Measurements from ENCODE around the gene PTPRK. TPM values are rescaled to one million over a fixed set of nuclear protein-coding genes. Genes with fewer than 3 reads are reported as not detected.

Gene PTPRK
- total RNA-seq, 2 experiments from 2014 or later: 0.50 to 0.53 TPM

- H3K4me1 Mint-ChIP-seq: no peaks in the 10 kb centered on the region
- no peak overlapping the region for H3K4me3 Mint-ChIP-seq
- H3K27me3 Mint-ChIP-seq: no peaks in the 10 kb centered on the region
- H3K9me3 Mint-ChIP-seq: no peaks in the 10 kb centered on the region
- POLR2A ChIA-PET: no interaction called here
- no peaks in the 10 kb centered on the region for H3K36me3 Mint-ChIP-seq (ENCODE audit: low read depth)
- CTCF ChIA-PET: interaction anchor here (0.7 kb wide), 2 partner anchors 14 to 94 kb away, joined by 3 read pairs; no protein-coding TSS in a partner anchor
- H3K27ac Mint-ChIP-seq: no peak overlapping the region
- no peak for DNase-seq
These were observed 48.5 kb downstream of the PTPRK start for GRCh38 chr6:128471907-128472306.

GRCh38 chr6:128465368-128466343 lies 54.7 kb downstream of the PTPRK start:
- no peaks in the 10 kb centered on the region for H3K27me3 Mint-ChIP-seq
- H3K27ac Mint-ChIP-seq: no peak overlapping the region
- no peaks in the 10 kb centered on the region for H3K4me1 Mint-ChIP-seq
- DNase-seq: no peak
- no peak overlapping the region for H3K4me3 Mint-ChIP-seq
- ChIA-PET POLR2A (no interaction called here), CTCF (no interaction called here)
- H3K36me3 Mint-ChIP-seq (ENCODE audit: low read depth): no peaks in the 10 kb centered on the region
- H3K9me3 Mint-ChIP-seq: no peaks in the 10 kb centered on the region

- Mint-ChIP-seq H3K36me3 (ENCODE audit: low read depth) (no peaks in the 10 kb centered on the region), H3K4me3 (no peak overlapping the region), H3K9me3 (no peaks in the 10 kb centered on the region), H3K27ac (no peak overlapping the region), H3K27me3 (no peaks in the 10 kb centered on the region), H3K4me1 (no peaks in the 10 kb centered on the region)
- POLR2A ChIA-PET: no interaction called here
- no peak for DNase-seq
- CTCF ChIA-PET: no interaction called here
These were observed 55.6 kb downstream of the PTPRK start for GRCh38 chr6:128464790-128465189.

GRCh38 chr6:128463942-128464341 lies 56.5 kb downstream of the PTPRK start:
- H3K36me3 Mint-ChIP-seq (ENCODE audit: low read depth): no peaks in the 10 kb centered on the region
- CTCF ChIA-PET: no interaction called here

DNA sequence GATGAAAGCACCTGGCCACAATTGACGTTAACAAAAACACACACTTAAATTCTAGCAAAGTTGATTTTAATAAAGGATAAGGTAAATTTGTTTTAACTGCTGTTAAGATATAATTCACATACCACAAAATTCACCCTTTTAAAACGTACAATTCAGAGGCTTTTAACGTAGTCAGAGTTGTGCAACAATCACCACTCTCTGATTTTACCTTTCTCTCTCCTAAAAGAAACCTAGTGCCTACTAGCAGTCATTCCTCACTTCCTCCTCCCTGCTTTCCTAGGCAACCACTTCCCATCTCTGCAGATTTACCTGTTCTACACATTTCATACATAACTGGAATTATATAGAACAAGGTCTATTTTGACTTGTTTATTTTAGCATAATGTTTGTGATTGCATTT lies 58.9 kb downstream of the PTPRK start:
- CTCF ChIA-PET: no interaction called here

More at GRCh38 chr6:128463942-128464341, 56.5 kb downstream of the PTPRK start:
- DNase-seq: no peak
- no peak overlapping the region for H3K27ac Mint-ChIP-seq
- H3K9me3 Mint-ChIP-seq: no peaks in the 10 kb centered on the region
- no peak overlapping the region for H3K4me3 Mint-ChIP-seq
- H3K27me3 Mint-ChIP-seq: peaks cover 2% of the 10 kb centered on the region
- no peaks in the 10 kb centered on the region for H3K4me1 Mint-ChIP-seq
- POLR2A ChIA-PET: no interaction called here

DNA sequence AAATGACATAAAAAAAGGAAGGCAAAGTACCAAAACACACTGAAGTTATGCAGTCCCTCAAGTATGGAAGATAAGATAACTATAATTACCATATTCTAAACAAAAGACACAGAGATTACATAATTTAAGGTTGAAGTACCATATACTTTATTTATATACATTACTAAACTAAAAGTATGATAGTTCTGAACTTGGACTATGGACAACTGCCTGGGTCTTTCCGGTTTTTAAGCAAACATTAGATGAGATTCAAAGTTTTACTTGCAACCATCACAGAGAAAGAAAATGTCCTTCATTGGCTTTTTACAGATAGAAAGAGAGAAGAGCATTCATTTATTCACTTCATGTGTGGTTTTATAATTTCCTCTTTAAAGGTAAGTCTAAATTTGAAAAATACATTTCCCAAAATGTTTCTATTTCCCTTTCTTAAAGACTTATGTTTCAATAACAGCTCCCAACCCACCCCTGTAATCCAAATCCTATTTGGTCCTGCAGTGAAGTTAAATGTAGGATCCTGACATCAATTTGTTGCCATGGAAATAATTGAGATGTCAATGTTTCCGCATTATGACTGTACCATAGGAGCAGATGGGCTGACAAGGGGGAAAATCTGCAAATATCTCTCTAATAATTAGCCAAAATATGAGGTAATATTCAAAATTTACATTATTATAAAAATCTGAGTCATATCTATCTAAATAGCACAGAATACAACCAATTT lies 63.7 kb downstream of the PTPRK start:
- no peak overlapping the region for H3K4me3 Mint-ChIP-seq
- no peaks in the 10 kb centered on the region for H3K9me3 Mint-ChIP-seq
- no peaks in the 10 kb centered on the region for H3K36me3 Mint-ChIP-seq (ENCODE audit: low read depth)
- no peak for DNase-seq
- no peak overlapping the region for H3K27ac Mint-ChIP-seq
- CTCF ChIA-PET: no interaction called here
- peaks cover 6% of the 10 kb centered on the region for H3K27me3 Mint-ChIP-seq
- POLR2A ChIA-PET: no interaction called here
- no peaks in the 10 kb centered on the region for H3K4me1 Mint-ChIP-seq

More for the DNA sequence above, 58.9 kb downstream of the PTPRK start:
- Mint-ChIP-seq H3K9me3 (no peaks in the 10 kb centered on the region), H3K4me1 (no peaks in the 10 kb centered on the region), H3K36me3 (ENCODE audit: low read depth) (no peaks in the 10 kb centered on the region), H3K4me3 (no peak overlapping the region), H3K27ac (no peak overlapping the region), H3K27me3 (peaks cover 2% of the 10 kb centered on the region)
- POLR2A ChIA-PET: no interaction called here
- no peak for DNase-seq

- H3K4me3 Mint-ChIP-seq: no peak overlapping the region
- no peaks in the 10 kb centered on the region for H3K36me3 Mint-ChIP-seq (ENCODE audit: low read depth)
- no peak for DNase-seq
- ChIA-PET CTCF (no interaction called here), POLR2A (no interaction called here)
- H3K9me3 Mint-ChIP-seq: no peaks in the 10 kb centered on the region
- peaks cover 6% of the 10 kb centered on the region for H3K27me3 Mint-ChIP-seq
- no peaks in the 10 kb centered on the region for H3K4me1 Mint-ChIP-seq
- H3K27ac Mint-ChIP-seq: no peak overlapping the region
These were observed 64.4 kb downstream of the PTPRK start for GRCh38 chr6:128455959-128456358.

DNA sequence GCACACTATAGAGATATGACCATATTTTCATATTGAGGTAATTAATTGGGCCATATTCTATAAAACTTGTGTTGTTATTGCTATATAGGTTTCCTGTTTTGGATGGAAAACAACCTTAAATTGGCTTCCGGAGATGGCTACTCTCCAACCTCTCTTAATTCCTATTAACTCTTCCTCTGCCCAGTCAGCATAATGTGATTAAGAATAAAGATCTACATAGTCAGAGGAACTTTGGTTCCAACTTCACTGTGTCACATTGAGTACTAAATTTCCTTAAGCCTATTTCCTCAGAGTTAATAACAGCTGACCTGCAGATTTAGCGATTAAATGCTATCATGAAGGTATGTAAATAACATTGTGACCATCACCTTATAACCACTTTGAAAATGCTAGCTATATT lies 67.7 kb downstream of the PTPRK start:
- no peaks in the 10 kb centered on the region for H3K9me3 Mint-ChIP-seq
- H3K27me3 Mint-ChIP-seq: peaks cover 5% of the 10 kb centered on the region
- POLR2A ChIA-PET: no interaction called here
- H3K4me1 Mint-ChIP-seq: no peaks in the 10 kb centered on the region
- CTCF ChIA-PET: interaction anchor here (1.5 kb wide), 1 partner anchor 597 kb away, joined by 3 read pairs; no protein-coding TSS in a partner anchor
- no peak for DNase-seq
- no peak overlapping the region for H3K4me3 Mint-ChIP-seq
- no peaks in the 10 kb centered on the region for H3K36me3 Mint-ChIP-seq (ENCODE audit: low read depth)
- H3K27ac Mint-ChIP-seq: no peak overlapping the region

GRCh38 chr6:128446497-128446896 lies 73.9 kb downstream of the PTPRK start:
- H3K27me3 Mint-ChIP-seq: no peaks in the 10 kb centered on the region
- no peaks in the 10 kb centered on the region for H3K36me3 Mint-ChIP-seq (ENCODE audit: low read depth)
- no peaks in the 10 kb centered on the region for H3K9me3 Mint-ChIP-seq
- DNase-seq: no peak
- ChIA-PET CTCF (no interaction called here), POLR2A (no interaction called here)
- H3K4me1 Mint-ChIP-seq: no peaks in the 10 kb centered on the region
- no peak overlapping the region for H3K27ac Mint-ChIP-seq
- H3K4me3 Mint-ChIP-seq: no peak overlapping the region

GRCh38 chr6:128443553-128443952 lies 76.8 kb downstream of the PTPRK start:
- no peak overlapping the region for H3K4me3 Mint-ChIP-seq
- POLR2A ChIA-PET: no interaction called here
- CTCF ChIA-PET: no interaction called here
- no peaks in the 10 kb centered on the region for H3K4me1 Mint-ChIP-seq
- no peaks in the 10 kb centered on the region for H3K36me3 Mint-ChIP-seq (ENCODE audit: low read depth)
- no peak for DNase-seq
- no peaks in the 10 kb centered on the region for H3K27me3 Mint-ChIP-seq
- H3K9me3 Mint-ChIP-seq: no peaks in the 10 kb centered on the region
- no peak overlapping the region for H3K27ac Mint-ChIP-seq

DNA sequence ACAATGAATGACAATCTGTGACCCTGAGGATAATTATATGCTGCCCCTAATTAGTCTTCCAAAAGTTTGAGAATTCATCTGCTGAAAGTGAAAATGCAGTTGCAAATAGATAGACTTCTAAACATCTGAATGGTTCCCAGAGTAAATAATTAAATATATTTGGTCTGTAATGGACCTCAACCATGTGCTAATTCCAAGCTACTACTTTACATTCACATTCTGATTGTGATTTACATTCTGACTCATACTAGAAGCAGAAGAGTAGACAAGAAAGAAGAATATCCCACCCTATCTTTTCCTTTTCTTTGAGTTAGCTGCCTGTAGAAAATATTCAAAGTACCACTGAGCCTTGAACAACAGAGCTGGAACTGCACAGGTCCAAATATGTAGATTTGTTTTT lies 80.8 kb downstream of the PTPRK start:
- H3K27me3 Mint-ChIP-seq: no peaks in the 10 kb centered on the region
- no peak for DNase-seq
- H3K4me3 Mint-ChIP-seq: no peak overlapping the region
- no peaks in the 10 kb centered on the region for H3K4me1 Mint-ChIP-seq
- POLR2A ChIA-PET: no interaction called here
- CTCF ChIA-PET: no interaction called here
- no peak overlapping the region for H3K27ac Mint-ChIP-seq
- no peaks in the 10 kb centered on the region for H3K36me3 Mint-ChIP-seq (ENCODE audit: low read depth)
- H3K9me3 Mint-ChIP-seq: no peaks in the 10 kb centered on the region

GRCh38 chr6:128438393-128438792 lies 82.0 kb downstream of the PTPRK start:
- Mint-ChIP-seq H3K9me3 (no peaks in the 10 kb centered on the region), H3K36me3 (ENCODE audit: low read depth) (no peaks in the 10 kb centered on the region), H3K4me1 (no peaks in the 10 kb centered on the region), H3K27me3 (no peaks in the 10 kb centered on the region), H3K27ac (no peak overlapping the region), H3K4me3 (no peak overlapping the region)
- DNase-seq: no peak
- ChIA-PET POLR2A (no interaction called here), CTCF (no interaction called here)

DNA sequence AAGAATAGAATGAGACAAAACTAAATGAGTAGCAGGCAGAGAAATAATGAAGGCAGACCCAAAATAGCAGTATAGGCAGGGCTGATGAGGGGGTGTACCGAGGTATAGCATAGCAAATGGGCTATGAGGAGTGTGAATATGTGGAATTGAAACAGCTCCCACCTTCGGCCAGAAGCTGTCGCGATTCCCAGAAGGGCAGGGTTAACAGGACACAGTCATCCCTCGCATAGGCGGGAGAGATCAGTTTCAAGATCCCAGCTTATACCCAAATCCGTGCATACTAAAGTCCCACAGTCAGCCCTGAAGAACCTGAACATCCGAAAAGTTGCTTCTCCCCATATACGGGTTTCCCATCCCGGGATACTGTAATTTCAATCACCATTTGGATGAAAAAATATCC lies 82.7 kb downstream of the PTPRK start:
- peaks cover 2% of the 10 kb centered on the region for H3K27me3 Mint-ChIP-seq
- POLR2A ChIA-PET: no interaction called here
- CTCF ChIA-PET: no interaction called here

More for the DNA sequence above, 82.7 kb downstream of the PTPRK start:
- H3K9me3 Mint-ChIP-seq: no peaks in the 10 kb centered on the region
- no peaks in the 10 kb centered on the region for H3K4me1 Mint-ChIP-seq
- no peak for DNase-seq
- no peaks in the 10 kb centered on the region for H3K36me3 Mint-ChIP-seq (ENCODE audit: low read depth)
- H3K4me3 Mint-ChIP-seq: no peak overlapping the region
- no peak overlapping the region for H3K27ac Mint-ChIP-seq

Data from activated CD4-positive, alpha-beta memory T cell treated with anti-CD3 and anti-CD28 coated beads, Interleukin-2, amount 10 ng/mL, durations not matched to agents 7 days and 5 days (primary cell).